ENCODE measurements around the gene CELF4.
A peak's percentile ranks its signal among the peaks of the same experiment; 100 is the strongest.

CELF4 gene

GRCh38 chr18:37391698-37392548 lies 173.7 kb downstream of the CELF4 start:
- DNase-seq (ENCODE audit: low read depth), result no peak

- DNase-seq (ENCODE audit: low read depth), result no peak
These were observed 174.4 kb downstream of the CELF4 start for GRCh38 chr18:37391156-37391555.

GRCh38 chr18:37390687-37391086 lies 174.9 kb downstream of the CELF4 start:
- DNase-seq (ENCODE audit: low read depth), result no peak

- DNase-seq (ENCODE audit: low read depth), result no peak
These were observed 175.8 kb downstream of the CELF4 start for GRCh38 chr18:37389684-37390368.

- DNase-seq (ENCODE audit: low read depth), result no peak
These were observed 176.6 kb downstream of the CELF4 start for GRCh38 chr18:37389041-37389440.

GRCh38 chr18:37388413-37388812 lies 177.2 kb downstream of the CELF4 start:
- DNase-seq (ENCODE audit: low read depth), result no peak

- peak; percentile 19 for DNase-seq (ENCODE audit: low read depth)
These were observed 179.5 kb downstream of the CELF4 start for GRCh38 chr18:37385846-37386778.

GRCh38 chr18:37383846-37384595 lies 181.6 kb downstream of the CELF4 start:
- DNase-seq (ENCODE audit: low read depth), result no peak

GRCh38 chr18:37383036-37383785 lies 182.4 kb downstream of the CELF4 start:
- no peak for DNase-seq (ENCODE audit: low read depth)

GRCh38 chr18:37381554-37381953 lies 184.0 kb downstream of the CELF4 start:
- DNase-seq (ENCODE audit: low read depth), result no peak

GRCh38 chr18:37380546-37381110 lies 185.0 kb downstream of the CELF4 start:
- DNase-seq (ENCODE audit: low read depth), result no peak

- no peak for DNase-seq (ENCODE audit: low read depth)
These were observed 187.1 kb downstream of the CELF4 start for GRCh38 chr18:37378336-37379010.

GRCh38 chr18:37375181-37375580 lies 190.4 kb downstream of the CELF4 start:
- no peak for DNase-seq (ENCODE audit: low read depth)

GRCh38 chr18:37368110-37368954 lies 197.3 kb downstream of the CELF4 start:
- DNase-seq (ENCODE audit: low read depth), result no peak

GRCh38 chr18:37364237-37364636 lies 201.4 kb downstream of the CELF4 start:
- DNase-seq (ENCODE audit: low read depth), result no peak

- no peak for DNase-seq (ENCODE audit: low read depth)
These were observed 203.3 kb downstream of the CELF4 start for GRCh38 chr18:37362158-37362890.

GRCh38 chr18:37361335-37362157 lies 204.1 kb downstream of the CELF4 start:
- no peak for DNase-seq (ENCODE audit: low read depth)

Data from HS-5 (cell line).